ENCODE data around the gene PTX3. TPM values are rescaled to one million over a fixed set of nuclear protein-coding genes. Genes with fewer than 3 reads are reported as not detected.

PTX3 gene
- total RNA-seq, 4 donors from 2014 or later = 1.2 to 22.4 (median 2.2) TPM

GRCh38 chr3:157471064-157471463 lies 34.4 kb downstream of the PTX3 start:
- WGBS = 85% methylated on average over 1 of the region's 1 CpG
- DNase-seq (ENCODE audit: low spot score in 2 of 2) = no peak

GRCh38 chr3:157472648-157473047 lies 36.0 kb downstream of the PTX3 start:
- H3K4me3 ChIP-seq = no peak overlapping the region
- no peaks in the 10 kb centered on the region for H3K36me3 ChIP-seq
- no peak for TF ChIP-seq EP300 (IDR thresholded peaks at IDR 0.05)
- no peaks in the 10 kb centered on the region for H3K9me3 ChIP-seq
- DNase-seq (ENCODE audit: low spot score in 2 of 2) = no peak
- no peak overlapping the region for H3K27ac ChIP-seq
- no peaks in the 10 kb centered on the region for H3K27me3 ChIP-seq
- 95% methylated on average over 1 of the region's 1 CpG for WGBS
- no peaks in the 10 kb centered on the region for H3K4me1 ChIP-seq

More at GRCh38 chr3:157471064-157471463, 34.4 kb downstream of the PTX3 start:
- Histone ChIP-seq H3K27me3 (no peaks in the 10 kb centered on the region), H3K36me3 (no peaks in the 10 kb centered on the region), H3K9me3 (no peaks in the 10 kb centered on the region), H3K4me3 (no peak overlapping the region), H3K4me1 (no peaks in the 10 kb centered on the region), H3K27ac (no peak overlapping the region)
- TF ChIP-seq CTCF (IDR thresholded peaks at IDR 0.05) = no peak
- no peak for TF ChIP-seq EP300 (IDR thresholded peaks at IDR 0.05)

DNA sequence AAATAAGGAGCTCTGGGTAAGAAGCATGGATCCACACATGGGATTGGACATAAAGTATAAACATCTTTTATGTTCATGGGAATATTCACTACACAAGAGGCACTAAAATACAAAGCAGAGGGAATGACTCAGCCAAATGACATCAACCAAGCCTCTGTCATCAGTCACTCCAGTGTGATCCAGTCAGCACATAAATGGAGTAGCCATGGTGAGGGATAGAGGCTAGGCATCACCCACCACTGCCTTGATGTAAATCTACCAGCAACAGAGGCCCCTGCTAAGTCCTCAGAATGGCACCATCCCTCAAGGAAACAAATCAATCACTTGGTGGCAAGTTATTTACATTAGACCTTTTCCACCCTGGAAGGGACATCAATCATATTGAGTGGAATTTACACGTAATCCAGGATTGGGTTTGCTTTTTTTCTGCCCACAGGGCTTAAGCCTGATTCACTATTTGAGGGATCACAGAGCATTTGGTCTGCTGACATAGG lies 39.3 kb downstream of the PTX3 start:
- no peak overlapping the region for H3K27ac ChIP-seq
- no peaks in the 10 kb centered on the region for H3K9me3 ChIP-seq
- 73% methylated on average over 1 of the region's 1 CpG for WGBS
- no peak overlapping the region for H3K4me3 ChIP-seq
- DNase-seq (ENCODE audit: low spot score in 2 of 2) = no peak
- no peak for TF ChIP-seq POLR2AphosphoS5 (IDR thresholded peaks at IDR 0.05)
- no peak for TF ChIP-seq POLR2A (IDR thresholded peaks at IDR 0.05)
- TF ChIP-seq CTCF (IDR thresholded peaks at IDR 0.05) = no peak
- TF ChIP-seq EP300 (IDR thresholded peaks at IDR 0.05) = no peak
- no peaks in the 10 kb centered on the region for H3K27me3 ChIP-seq
- no peaks in the 10 kb centered on the region for H3K36me3 ChIP-seq
- H3K4me1 ChIP-seq = no peaks in the 10 kb centered on the region

GRCh38 chr3:157477441-157477840 lies 40.8 kb downstream of the PTX3 start:
- DNase-seq (ENCODE audit: low spot score in 2 of 2) = no peak
- H3K4me1 ChIP-seq = no peaks in the 10 kb centered on the region
- no peak overlapping the region for H3K27ac ChIP-seq
- TF ChIP-seq CTCF (IDR thresholded peaks at IDR 0.05) (no peak), POLR2AphosphoS5 (IDR thresholded peaks at IDR 0.05) (no peak)
- H3K9me3 ChIP-seq = no peaks in the 10 kb centered on the region
- H3K36me3 ChIP-seq = no peaks in the 10 kb centered on the region
- H3K27me3 ChIP-seq = no peaks in the 10 kb centered on the region
- H3K4me3 ChIP-seq = no peak overlapping the region
- 91% methylated on average over 3 of the region's 3 CpGs for WGBS

GRCh38 chr3:157479464-157480243 lies 43.0 kb downstream of the PTX3 start:
- Histone ChIP-seq H3K27ac (no peak overlapping the region), H3K4me1 (no peaks in the 10 kb centered on the region), H3K4me3 (no peak overlapping the region), H3K27me3 (no peaks in the 10 kb centered on the region), H3K36me3 (no peaks in the 10 kb centered on the region), H3K9me3 (no peaks in the 10 kb centered on the region)
- WGBS = 63% methylated on average over 1 of the region's 1 CpG
- no peak for DNase-seq (ENCODE audit: low spot score in 2 of 2)
- TF ChIP-seq EP300 (IDR thresholded peaks at IDR 0.05) (no peak), CTCF (IDR thresholded peaks at IDR 0.05) (no peak)

DNA sequence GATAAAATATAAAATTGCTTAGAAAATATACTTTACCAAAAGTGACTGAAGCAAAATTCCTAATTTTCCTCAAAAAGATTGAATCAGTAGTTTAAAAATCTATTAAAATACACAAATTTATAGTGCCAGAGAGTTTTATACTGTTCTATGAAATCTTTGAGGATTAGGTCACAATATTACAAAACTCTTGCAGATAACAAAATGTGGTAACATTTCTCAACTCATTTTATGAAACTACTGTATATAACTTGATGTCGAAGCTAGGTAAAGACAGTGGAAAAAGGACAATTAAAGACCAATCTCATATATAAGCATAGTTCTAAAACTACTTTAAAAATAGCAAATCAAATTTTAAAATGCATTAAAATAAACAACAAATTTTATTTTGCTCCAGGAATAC lies 50.7 kb downstream of the PTX3 start:
- WGBS = 78% methylated on average over 1 of the region's 1 CpG
- no peak overlapping the region for H3K4me3 ChIP-seq
- H3K27me3 ChIP-seq = no peaks in the 10 kb centered on the region
- DNase-seq (ENCODE audit: low spot score in 2 of 2) = no peak
- H3K9me3 ChIP-seq = no peaks in the 10 kb centered on the region
- H3K36me3 ChIP-seq = no peaks in the 10 kb centered on the region
- no peak overlapping the region for H3K27ac ChIP-seq
- H3K4me1 ChIP-seq = no peaks in the 10 kb centered on the region
- TF ChIP-seq EP300 (IDR thresholded peaks at IDR 0.05) = no peak
- no peak for TF ChIP-seq POLR2AphosphoS5 (IDR thresholded peaks at IDR 0.05)
- no peak for TF ChIP-seq POLR2A (IDR thresholded peaks at IDR 0.05)
- no peak for TF ChIP-seq CTCF (IDR thresholded peaks at IDR 0.05)

Measured in suprapubic skin (tissue), 4 donors.